ENCODE data around the gene GPR55.

Gene GPR55

GRCh38 chr2:230933521-230934180, 8.6 kb upstream of the GPR55 start:
- no peak for DNase-seq

DNA sequence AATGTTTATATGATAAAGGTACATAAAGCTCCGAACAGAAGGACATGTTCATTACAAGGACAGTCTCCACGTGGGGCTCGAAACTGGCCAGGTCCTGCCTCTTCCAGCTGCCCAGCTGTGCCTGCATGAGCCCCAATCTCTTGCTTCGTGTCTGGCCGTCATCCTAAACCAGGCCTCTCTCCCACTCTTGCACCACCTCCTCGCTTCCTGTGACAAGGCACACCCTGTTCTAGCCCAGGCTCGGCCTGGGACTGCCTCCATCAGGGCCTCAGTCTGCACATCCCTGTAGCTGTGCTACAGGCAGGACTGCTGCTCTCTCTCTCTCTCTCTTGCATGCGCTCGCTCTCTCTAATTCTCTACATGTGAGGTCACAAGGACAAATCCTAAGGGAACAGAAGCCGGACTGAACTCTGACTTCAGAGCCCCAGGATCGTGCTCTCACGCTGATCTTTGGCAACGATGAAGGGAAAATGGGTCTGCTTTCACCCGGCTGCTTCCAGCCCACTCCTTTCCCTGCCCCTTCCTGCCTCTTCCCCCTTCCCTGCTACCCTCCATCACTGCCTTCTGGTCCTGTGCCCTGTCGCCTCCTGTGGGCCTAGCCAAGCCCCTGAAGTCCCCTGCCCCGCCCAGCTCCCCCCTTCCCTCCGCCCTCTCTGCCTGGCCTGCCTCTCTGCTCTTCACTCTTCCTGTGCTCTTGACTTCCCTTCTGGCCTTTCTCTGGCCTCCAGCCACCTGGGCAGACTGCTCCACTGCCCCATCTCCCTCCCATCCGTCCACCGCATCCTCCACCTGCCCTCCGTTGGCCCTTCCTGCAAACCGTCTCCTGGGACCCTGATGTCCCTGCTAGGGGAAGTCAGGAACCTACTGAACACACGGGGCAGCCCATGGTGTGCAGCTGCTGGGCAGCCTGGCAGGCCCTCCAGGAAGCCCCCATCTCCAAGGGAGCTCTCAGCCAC, 7.8 kb upstream of the GPR55 start:
- no peak for DNase-seq

DNA sequence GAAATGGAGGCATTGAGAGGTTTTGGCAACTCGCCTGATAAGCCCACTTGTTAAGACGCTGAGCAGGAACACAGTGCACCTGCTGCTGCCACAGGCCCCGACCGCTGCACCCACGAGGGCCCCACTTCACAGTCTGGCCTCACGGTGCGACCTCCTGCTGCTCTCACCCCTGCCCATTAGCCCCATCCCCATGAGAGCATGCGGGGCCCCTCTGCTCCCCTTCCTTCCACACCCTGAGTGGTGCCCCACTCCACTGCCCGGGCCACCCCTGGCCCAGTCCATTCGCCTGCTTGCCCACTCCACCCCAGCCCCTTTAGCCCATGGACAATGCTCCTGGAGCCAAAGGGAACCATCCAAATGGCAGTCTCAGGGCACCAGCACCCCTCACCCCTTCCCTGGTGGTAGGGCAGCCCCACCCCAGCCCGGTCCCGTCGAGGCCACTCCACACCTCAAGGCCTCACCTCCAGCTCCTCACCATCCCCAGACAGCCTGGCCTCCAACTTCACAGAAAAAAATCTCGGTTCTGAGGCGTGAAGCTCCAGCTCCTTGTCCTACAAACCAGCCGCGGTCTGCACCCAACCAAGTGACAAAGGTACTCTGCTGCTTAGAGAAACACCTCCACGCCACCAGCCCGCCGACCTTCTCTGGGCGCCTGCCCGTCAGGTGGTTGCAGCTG, 6.7 kb upstream of the GPR55 start:
- no peak for DNase-seq

- DNase-seq, result no peak
Measured at GRCh38 chr2:230930928-230931555, 6.0 kb upstream of the GPR55 start.

GRCh38 chr2:230930149-230930780, 5.2 kb upstream of the GPR55 start:
- no peak for DNase-seq

- DNase-seq, result no peak
Measured at GRCh38 chr2:230929381-230930148, 4.5 kb upstream of the GPR55 start.

DNA sequence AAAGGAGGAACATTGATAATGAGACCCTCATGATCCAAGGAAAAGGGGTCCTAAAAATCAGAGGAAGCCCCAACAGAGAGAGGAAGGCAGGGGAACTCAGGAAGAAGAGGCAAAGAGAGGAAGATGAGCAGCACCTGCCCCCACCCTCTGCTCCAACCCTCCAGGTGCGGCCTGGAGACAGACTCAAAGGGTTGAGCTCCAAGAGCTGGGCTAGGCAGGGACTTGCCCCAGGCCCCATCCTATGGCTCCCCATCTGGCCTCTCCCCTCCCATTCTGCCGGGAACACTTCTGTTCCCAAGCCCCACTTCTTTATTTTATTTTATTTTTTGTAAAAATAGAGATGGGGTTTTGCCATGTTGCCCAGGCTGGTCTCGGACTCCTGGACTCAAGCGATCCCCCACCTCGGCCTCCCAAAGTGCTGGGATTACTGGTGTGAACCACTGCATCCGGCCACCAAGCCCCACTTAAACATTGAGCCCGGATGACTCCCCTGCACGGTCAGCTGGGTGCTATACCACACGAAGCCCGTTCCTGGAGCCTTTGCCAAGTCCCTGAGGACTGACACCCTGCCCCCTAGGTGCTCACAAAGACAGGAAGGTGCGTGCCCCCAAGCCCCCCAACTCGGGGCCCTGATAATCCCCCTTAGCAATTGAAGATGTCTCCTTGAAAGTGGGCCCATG, 3.8 kb upstream of the GPR55 start:
- DNase-seq, result no peak

DNA sequence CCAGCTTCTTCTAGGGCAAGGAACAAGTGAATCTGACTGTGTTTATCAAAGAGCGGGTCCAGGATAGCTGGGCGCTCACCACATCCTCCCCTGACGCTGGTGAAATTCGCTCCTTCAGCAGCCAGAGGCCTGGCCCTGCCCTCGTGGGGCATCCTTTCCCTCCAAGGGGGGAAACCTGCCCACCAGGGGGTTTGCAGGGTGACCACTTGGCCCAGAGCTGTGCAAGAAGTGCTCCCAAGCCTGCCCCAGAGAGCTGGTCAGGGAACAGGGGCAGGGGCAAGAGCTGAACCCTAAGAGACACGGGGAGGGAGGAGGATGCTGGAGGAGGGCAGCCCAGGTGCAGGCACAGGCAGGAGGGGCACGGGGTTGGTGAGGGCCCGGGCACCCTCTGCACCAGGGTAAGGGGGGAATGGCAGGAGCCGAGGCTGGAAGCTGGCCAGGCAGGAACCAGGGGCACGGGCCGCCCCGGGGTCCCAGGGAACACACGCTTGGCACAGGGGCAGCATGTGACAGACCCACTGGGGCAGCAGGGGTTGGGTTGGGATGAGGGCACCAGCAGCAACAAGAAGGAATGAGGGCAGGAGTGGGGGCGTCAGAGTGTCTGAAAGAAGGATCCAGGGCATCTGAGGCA, 2.8 kb upstream of the GPR55 start:
- no peak for DNase-seq

- no peak for DNase-seq
Measured at GRCh38 chr2:230925879-230926765, 1.1 kb upstream of the GPR55 start.

GRCh38 chr2:230925443-230925878, 419 bp upstream of the GPR55 start:
- no peak for DNase-seq

DNA sequence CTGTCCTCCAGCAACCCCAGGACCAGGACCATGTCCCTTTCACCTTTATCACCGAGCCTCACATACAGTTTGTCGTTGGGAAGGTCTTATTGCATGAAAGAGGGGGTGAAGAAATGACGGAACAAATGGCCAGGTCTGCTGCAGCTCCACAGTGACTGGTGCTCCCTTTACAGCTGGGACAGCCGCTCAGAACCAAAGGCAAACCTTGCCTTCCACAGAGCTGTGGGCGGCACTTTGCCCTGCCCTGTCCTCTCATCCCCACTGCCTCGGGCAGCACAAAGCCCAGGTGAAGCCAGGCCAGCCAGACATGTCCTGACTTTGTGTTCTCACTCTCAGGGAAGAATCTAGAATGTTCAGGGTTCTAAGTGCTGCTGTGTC, 961 bp downstream of the GPR55 start:
- DNase-seq, result no peak

DNA sequence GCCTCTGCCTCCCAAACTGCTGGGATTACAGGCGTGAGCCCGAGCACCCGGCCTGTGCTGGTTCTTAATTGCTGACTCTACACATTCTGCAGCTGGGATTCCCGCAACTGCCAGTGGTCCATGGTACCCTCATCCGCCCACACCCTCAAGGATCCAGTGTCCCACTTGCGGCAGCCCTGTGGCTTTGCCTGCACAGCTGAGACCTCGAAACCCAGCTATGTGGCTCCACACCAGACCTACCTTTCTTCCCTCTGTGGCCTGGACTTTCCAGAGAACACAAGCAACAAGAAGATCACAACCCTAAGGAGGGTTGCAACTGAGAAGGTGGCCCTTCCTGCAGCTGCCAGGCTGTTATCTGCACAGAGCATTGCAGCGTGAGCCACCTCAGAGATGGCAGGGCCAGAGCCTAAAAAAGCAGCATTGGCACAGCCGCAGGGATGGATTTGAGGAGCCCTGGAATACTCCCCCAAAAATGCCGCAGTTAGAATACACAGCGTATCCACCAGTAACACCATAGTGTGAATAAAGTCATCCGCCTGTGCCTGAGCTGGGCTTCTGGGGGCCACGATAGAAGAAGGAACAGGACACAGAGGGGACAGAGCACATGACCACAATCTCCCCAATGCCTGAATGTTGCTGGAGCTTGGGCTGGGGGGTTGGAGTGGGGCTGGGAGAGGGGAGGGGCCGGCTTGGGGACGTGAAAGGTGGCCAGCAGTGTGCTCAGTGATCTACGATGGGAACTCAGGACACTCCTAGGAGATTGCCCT, 1.9 kb downstream of the GPR55 start:
- no peak for DNase-seq

- DNase-seq, result no peak
Measured at GRCh38 chr2:230921806-230922595, 3.0 kb downstream of the GPR55 start.

DNA sequence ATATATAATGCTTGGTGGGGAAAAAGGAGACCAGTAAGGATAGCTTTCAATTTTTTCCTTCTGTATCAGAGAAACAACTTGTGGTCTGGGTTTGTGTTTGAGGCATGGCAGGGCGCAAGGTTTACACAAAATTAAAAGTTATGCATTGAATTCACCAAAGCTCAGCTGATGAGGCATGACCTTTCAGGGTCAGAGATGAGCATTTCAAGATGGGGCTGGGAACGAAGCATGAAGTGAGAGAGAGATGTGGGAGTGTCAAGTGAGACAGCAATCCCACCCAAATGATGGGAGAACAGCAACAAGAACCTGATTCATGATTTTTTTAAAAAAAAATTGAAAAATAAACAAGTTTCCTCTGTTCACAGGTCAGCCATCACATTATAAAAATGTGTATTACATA, 4.9 kb downstream of the GPR55 start:
- no peak for DNase-seq

DNA sequence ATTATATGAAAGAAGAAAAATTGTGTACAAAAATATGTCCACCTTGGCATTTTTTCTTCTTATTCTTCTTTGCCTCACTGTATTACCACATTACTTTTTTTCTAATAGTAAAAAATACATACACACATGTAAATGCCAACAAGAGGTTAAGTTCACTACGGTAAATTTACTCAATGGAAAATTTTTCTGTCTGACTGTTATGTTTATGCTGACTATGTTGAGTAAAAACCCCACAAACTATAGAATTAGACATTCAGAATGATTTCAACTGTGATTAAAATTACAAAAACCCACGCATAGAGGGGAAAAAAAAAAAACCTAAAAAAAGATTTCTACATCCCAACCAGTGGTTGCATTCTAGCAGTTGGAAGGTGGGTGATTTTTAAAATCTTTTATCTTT, 5.4 kb downstream of the GPR55 start:
- no peak for DNase-seq

GRCh38 chr2:230919240-230919639, 5.8 kb downstream of the GPR55 start:
- DNase-seq, result no peak

GRCh38 chr2:230916218-230916617, 8.8 kb downstream of the GPR55 start:
- no peak for DNase-seq

DNA sequence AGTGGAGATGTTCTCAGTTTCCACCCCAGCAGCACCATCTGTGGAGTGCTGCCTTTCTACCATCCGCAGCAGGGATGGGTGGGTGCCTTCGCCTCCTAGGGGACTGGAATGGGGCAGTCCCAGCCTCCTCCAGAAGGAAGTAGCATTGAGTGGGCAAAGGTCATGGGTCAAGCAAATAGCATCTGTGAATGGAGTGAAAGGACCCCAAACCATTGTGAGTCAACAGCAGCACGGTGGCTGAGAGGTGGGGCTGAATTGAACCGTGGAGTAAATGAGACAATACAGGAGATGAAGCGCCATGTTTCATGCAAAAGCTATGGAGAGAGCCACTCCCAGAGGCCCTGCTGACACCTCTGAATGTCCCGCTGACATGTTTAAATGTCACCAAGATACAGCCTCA, 9.7 kb downstream of the GPR55 start:
- no peak for DNase-seq

Data from CD4-positive, alpha-beta T cell treated with Interleukin-12 subunit alpha and Interleukin-12 subunit beta, for 1 hour (primary cell).